ENCODE measurements around the gene TJP3. TPM values are rescaled to one million over a fixed set of nuclear protein-coding genes. Genes with fewer than 3 reads are reported as not detected.

The TJP3 gene
- total RNA-seq, 4 donors from 2014 or later = 0.06 to 4.2 (median 0.17) TPM; not detected in 1

GRCh38 chr19:3790209-3790734, 82.1 kb downstream of the TJP3 start:
- Histone ChIP-seq H3K9me3 (no peaks in the 10 kb centered on the region), H3K27me3 (peaks cover 0 to 29% (median 8%) of the 10 kb centered on the region in 4 donors), H3K4me3 (no peak overlapping the region), H3K36me3 (no peaks in the 10 kb centered on the region), H3K27ac (replicated peaks in 1 of 4) (no peak overlapping the region), H3K4me1 (peaks cover 5 to 9% (median 8%) of the 10 kb centered on the region in 4 donors)
- no peak for TF ChIP-seq POLR2AphosphoS5 (IDR thresholded peaks at IDR 0.05)
- no peak for TF ChIP-seq POLR2A (IDR thresholded peaks at IDR 0.05; ENCODE audit: low read depth)
- TF ChIP-seq EP300 (IDR thresholded peaks at IDR 0.05) = no peak
- no peak for TF ChIP-seq CTCF (IDR thresholded peaks at IDR 0.05)
- 76% methylated on average over 6 of the region's 6 CpGs for WGBS
- intact Hi-C loops (cut with DNase I) = no loop called here
- DNase-seq (ENCODE audit: extremely low spot score) = no peak

- WGBS = 73% methylated on average over 7 of the region's 7 CpGs
- intact Hi-C loops (cut with DNase I) = no loop called here
- no peak for TF ChIP-seq POLR2AphosphoS5 (IDR thresholded peaks at IDR 0.05)
- TF ChIP-seq POLR2A (IDR thresholded peaks at IDR 0.05; ENCODE audit: low read depth) = no peak
- no peak for TF ChIP-seq CTCF (IDR thresholded peaks at IDR 0.05)
- TF ChIP-seq EP300 (IDR thresholded peaks at IDR 0.05) = no peak
- Histone ChIP-seq H3K27ac (replicated peaks in 1 of 4) (no peak overlapping the region), H3K4me1 (peaks cover 1 to 2% (median 2%) of the 10 kb centered on the region in 4 donors), H3K27me3 (peaks cover 0 to 22% (median 1%) of the 10 kb centered on the region in 4 donors), H3K36me3 (no peaks in the 10 kb centered on the region), H3K9me3 (no peaks in the 10 kb centered on the region), H3K4me3 (no peak overlapping the region)
- no peak for DNase-seq (ENCODE audit: extremely low spot score)
Observed at GRCh38 chr19:3790941-3791340, 82.8 kb downstream of the TJP3 start.

GRCh38 chr19:3792114-3792513, 83.9 kb downstream of the TJP3 start:
- intact Hi-C loops (cut with DNase I) = no loop called here
- Histone ChIP-seq H3K36me3 (no peaks in the 10 kb centered on the region), H3K27ac (replicated peaks in 1 of 4) (no peak overlapping the region), H3K4me1 (no peaks in the 10 kb centered on the region), H3K27me3 (peaks cover 0 to 10% (median 0%) of the 10 kb centered on the region in 4 donors), H3K4me3 (no peak overlapping the region), H3K9me3 (peaks cover 0 to 8% (median 6%) of the 10 kb centered on the region in 4 donors)
- WGBS = 70% methylated on average over 3 of the region's 3 CpGs
- DNase-seq (ENCODE audit: extremely low spot score) = no peak
- no peak for TF ChIP-seq POLR2AphosphoS5 (IDR thresholded peaks at IDR 0.05)
- TF ChIP-seq POLR2A (IDR thresholded peaks at IDR 0.05; ENCODE audit: low read depth) = no peak
- no peak for TF ChIP-seq CTCF (IDR thresholded peaks at IDR 0.05)
- no peak for TF ChIP-seq EP300 (IDR thresholded peaks at IDR 0.05)

- peaks cover 0 to 10% (median 6%) of the 10 kb centered on the region in 4 donors for H3K9me3 ChIP-seq
- H3K36me3 ChIP-seq = no peaks in the 10 kb centered on the region
- H3K4me3 ChIP-seq = no peak overlapping the region
- 91% methylated on average over 3 of the region's 3 CpGs for WGBS
- H3K27ac ChIP-seq (replicated peaks in 1 of 4) = no peak overlapping the region
- no peaks in the 10 kb centered on the region for H3K4me1 ChIP-seq
- no peak for TF ChIP-seq CTCF (IDR thresholded peaks at IDR 0.05)
- TF ChIP-seq POLR2A (IDR thresholded peaks at IDR 0.05; ENCODE audit: low read depth) = no peak
- no peak for TF ChIP-seq EP300 (IDR thresholded peaks at IDR 0.05)
- no peak for TF ChIP-seq POLR2AphosphoS5 (IDR thresholded peaks at IDR 0.05)
- intact Hi-C loops (cut with DNase I) = no loop called here
- H3K27me3 ChIP-seq = peaks cover 0 to 24% (median under 1%) of the 10 kb centered on the region in 4 donors
- no peak for DNase-seq (ENCODE audit: extremely low spot score)
Observed at GRCh38 chr19:3793799-3794198, 85.6 kb downstream of the TJP3 start.

GRCh38 chr19:3796358-3796757, 88.2 kb downstream of the TJP3 start:
- WGBS = 90% methylated on average over 2 of the region's 2 CpGs
- Histone ChIP-seq H3K4me3 (no peak overlapping the region), H3K9me3 (peaks cover 0 to 10% (median 6%) of the 10 kb centered on the region in 4 donors), H3K36me3 (no peaks in the 10 kb centered on the region), H3K27ac (replicated peaks in 1 of 4) (no peak overlapping the region), H3K4me1 (peaks cover 1 to 7% (median 6%) of the 10 kb centered on the region in 4 donors), H3K27me3 (peaks cover 0 to 42% (median 12%) of the 10 kb centered on the region in 4 donors)
- no peak for TF ChIP-seq CTCF (IDR thresholded peaks at IDR 0.05)
- no peak for DNase-seq (ENCODE audit: extremely low spot score)
- intact Hi-C loops (cut with DNase I) = no loop called here

Measured in esophagus muscularis mucosa (tissue), 4 donors.